ENCODE data around the gene PPP2R5D.
A peak's percentile ranks its signal among the peaks of the same experiment; 100 is the strongest.

PPP2R5D gene

GRCh38 chr6:42967228-42967627, 17.1 kb upstream of the PPP2R5D start:
- Histone ChIP-seq H3K23ac (ENCODE audit: low read length) (no peak overlapping the region), H3K4me3 (ENCODE audit: low read length) (no peak overlapping the region), H2BK120ac (ENCODE audit: low read depth, low read length) (no peak overlapping the region), H4K8ac (ENCODE audit: low read depth, low read length) (no peak overlapping the region), H2BK15ac (replicated peaks; ENCODE audit: low read depth) (no peak overlapping the region), H3K9ac (ENCODE audit: low read length) (no peak overlapping the region), H3K56ac (ENCODE audit: low read length) (no peak overlapping the region), H2AK5ac (ENCODE audit: low read length) (no peak overlapping the region), H3K18ac (ENCODE audit: low read length) (no peak overlapping the region), H3K79me2 (ENCODE audit: control insufficient read depth, insufficient read depth, low read length) (no peaks in the 10 kb centered on the region), H3K4me1 (ENCODE audit: control insufficient read depth, low read depth, low read length) (peaks cover 2% of the 10 kb centered on the region), H3K27ac (ENCODE audit: low read depth, low read length) (no peak overlapping the region), H4K5ac (ENCODE audit: low read length) (no peak overlapping the region), H3K27me3 (ENCODE audit: insufficient read depth, low read length, poor library complexity) (no peaks in the 10 kb centered on the region), H3K79me1 (ENCODE audit: low read length) (no peaks in the 10 kb centered on the region), H2BK5ac (ENCODE audit: low read length) (no peak overlapping the region), H3K36me3 (ENCODE audit: control insufficient read depth, insufficient read depth, low read length) (no peaks in the 10 kb centered on the region), H3K4ac (ENCODE audit: low read depth, low read length) (no peak overlapping the region), H3K4me2 (ENCODE audit: low read length) (no peak overlapping the region)
- WGBS (ENCODE audit: extremely low coverage, insufficient coverage, low lambda C conversion rate), result no CpG with 5 or more reads among the region's 11 CpGs
- DNase-seq, result no peak

DNA sequence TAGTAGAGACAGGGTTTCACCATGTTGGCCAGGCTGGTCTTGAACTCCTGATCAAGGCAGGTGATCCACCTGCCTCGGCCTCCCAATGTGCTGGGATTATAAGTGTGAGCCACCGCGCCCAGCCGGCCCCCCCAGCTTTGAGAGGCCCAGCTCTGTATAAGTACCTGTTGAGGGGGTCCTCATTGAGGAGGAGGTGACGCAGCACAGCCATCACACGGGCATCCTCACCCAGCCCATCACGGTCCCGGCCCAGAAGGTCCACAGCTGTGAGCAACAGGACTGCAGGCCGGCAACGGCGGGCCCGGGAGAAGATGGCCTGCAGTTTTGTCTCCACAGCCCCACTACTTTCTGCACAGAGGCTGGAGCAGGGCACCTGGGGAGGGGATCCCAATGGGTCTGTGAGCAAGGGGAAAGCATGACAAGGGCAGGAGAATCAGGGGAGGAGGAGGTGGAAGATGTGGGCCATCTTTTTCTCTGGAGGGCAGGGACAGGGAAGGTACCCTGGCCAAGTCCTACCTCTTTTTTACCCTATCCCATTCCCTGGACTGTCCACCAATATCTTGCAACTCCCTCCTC, 16.2 kb upstream of the PPP2R5D start:
- H2BK120ac ChIP-seq (ENCODE audit: low read depth, low read length), result no peak overlapping the region
- no peaks in the 10 kb centered on the region for H3K27me3 ChIP-seq (ENCODE audit: insufficient read depth, low read length, poor library complexity)
- no peak overlapping the region for H3K4me2 ChIP-seq (ENCODE audit: low read length)
- H4K8ac ChIP-seq (ENCODE audit: low read depth, low read length), result no peak overlapping the region
- no peaks in the 10 kb centered on the region for H3K36me3 ChIP-seq (ENCODE audit: control insufficient read depth, insufficient read depth, low read length)
- no peak overlapping the region for H3K4ac ChIP-seq (ENCODE audit: low read depth, low read length)
- H3K18ac ChIP-seq (ENCODE audit: low read length), result no peak overlapping the region
- H3K79me1 ChIP-seq (ENCODE audit: low read length), result no peaks in the 10 kb centered on the region
- H3K4me1 ChIP-seq (ENCODE audit: control insufficient read depth, low read depth, low read length), result peaks cover 2% of the 10 kb centered on the region
- H4K5ac ChIP-seq (ENCODE audit: low read length), result no peak overlapping the region
- H3K27ac ChIP-seq (ENCODE audit: low read depth, low read length), result no peak overlapping the region
- no CpG with 5 or more reads among the region's 12 CpGs for WGBS (ENCODE audit: extremely low coverage, insufficient coverage, low lambda C conversion rate)
- H3K9ac ChIP-seq (ENCODE audit: low read length), result no peak overlapping the region
- H3K4me3 ChIP-seq (ENCODE audit: low read length), result no peak overlapping the region
- H3K23ac ChIP-seq (ENCODE audit: low read length), result no peak overlapping the region
- no peak overlapping the region for H2AK5ac ChIP-seq (ENCODE audit: low read length)
- no peak for DNase-seq
- H2BK5ac ChIP-seq (ENCODE audit: low read length), result no peak overlapping the region
- H3K79me2 ChIP-seq (ENCODE audit: control insufficient read depth, insufficient read depth, low read length), result no peaks in the 10 kb centered on the region
- no peak overlapping the region for H2BK15ac ChIP-seq (replicated peaks; ENCODE audit: low read depth)
- H3K56ac ChIP-seq (ENCODE audit: low read length), result no peak overlapping the region

DNA sequence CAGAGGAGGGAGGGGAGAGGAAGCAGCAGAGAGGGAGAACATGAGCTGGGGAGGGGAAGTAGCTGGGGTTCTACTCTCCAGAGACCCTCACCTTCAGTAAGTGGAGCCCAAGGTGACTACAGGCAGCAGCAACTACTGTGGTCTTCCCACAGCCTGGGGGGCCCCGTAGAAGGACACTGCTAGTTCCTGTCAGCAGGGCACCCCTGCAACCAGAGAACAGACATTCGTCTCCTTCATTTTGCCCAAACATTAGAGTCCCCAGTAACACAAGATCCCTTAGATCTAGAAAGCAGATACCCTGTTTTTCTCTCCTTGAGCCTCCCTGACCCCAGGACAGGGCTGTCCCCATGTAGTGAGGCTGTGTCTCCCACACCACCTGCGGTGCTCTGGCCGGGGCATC, 15.6 kb upstream of the PPP2R5D start:
- no peak overlapping the region for H3K18ac ChIP-seq (ENCODE audit: low read length)
- H4K8ac ChIP-seq (ENCODE audit: low read depth, low read length), result no peak overlapping the region
- H4K5ac ChIP-seq (ENCODE audit: low read length), result no peak overlapping the region
- H2BK120ac ChIP-seq (ENCODE audit: low read depth, low read length), result no peak overlapping the region
- H3K79me2 ChIP-seq (ENCODE audit: control insufficient read depth, insufficient read depth, low read length), result no peaks in the 10 kb centered on the region
- no peak overlapping the region for H3K9ac ChIP-seq (ENCODE audit: low read length)
- no peak overlapping the region for H3K4me3 ChIP-seq (ENCODE audit: low read length)
- no peak overlapping the region for H2BK15ac ChIP-seq (replicated peaks; ENCODE audit: low read depth)
- no peak overlapping the region for H3K23ac ChIP-seq (ENCODE audit: low read length)
- H3K4me1 ChIP-seq (ENCODE audit: control insufficient read depth, low read depth, low read length), result peaks cover 2% of the 10 kb centered on the region
- H3K4me2 ChIP-seq (ENCODE audit: low read length), result no peak overlapping the region
- H3K27me3 ChIP-seq (ENCODE audit: insufficient read depth, low read length, poor library complexity), result no peaks in the 10 kb centered on the region
- no peak overlapping the region for H3K27ac ChIP-seq (ENCODE audit: low read depth, low read length)
- H2BK5ac ChIP-seq (ENCODE audit: low read length), result no peak overlapping the region
- no peaks in the 10 kb centered on the region for H3K79me1 ChIP-seq (ENCODE audit: low read length)
- H3K4ac ChIP-seq (ENCODE audit: low read depth, low read length), result no peak overlapping the region
- no peak for DNase-seq
- H2AK5ac ChIP-seq (ENCODE audit: low read length), result no peak overlapping the region
- no peak overlapping the region for H3K56ac ChIP-seq (ENCODE audit: low read length)
- H3K36me3 ChIP-seq (ENCODE audit: control insufficient read depth, insufficient read depth, low read length), result no peaks in the 10 kb centered on the region
- no CpG with 5 or more reads among the region's 4 CpGs for WGBS (ENCODE audit: extremely low coverage, insufficient coverage, low lambda C conversion rate)

GRCh38 chr6:42969431-42969830, 14.9 kb upstream of the PPP2R5D start:
- peaks cover 2% of the 10 kb centered on the region for H3K4me1 ChIP-seq (ENCODE audit: control insufficient read depth, low read depth, low read length)
- H4K5ac ChIP-seq (ENCODE audit: low read length), result no peak overlapping the region
- H2BK120ac ChIP-seq (ENCODE audit: low read depth, low read length), result no peak overlapping the region
- H3K4me3 ChIP-seq (ENCODE audit: low read length), result no peak overlapping the region
- H3K56ac ChIP-seq (ENCODE audit: low read length), result no peak overlapping the region
- no CpG with 5 or more reads among the region's 2 CpGs for WGBS (ENCODE audit: extremely low coverage, insufficient coverage, low lambda C conversion rate)
- no peaks in the 10 kb centered on the region for H3K79me1 ChIP-seq (ENCODE audit: low read length)
- no peaks in the 10 kb centered on the region for H3K79me2 ChIP-seq (ENCODE audit: control insufficient read depth, insufficient read depth, low read length)
- H3K27ac ChIP-seq (ENCODE audit: low read depth, low read length), result no peak overlapping the region
- H3K23ac ChIP-seq (ENCODE audit: low read length), result no peak overlapping the region
- H4K8ac ChIP-seq (ENCODE audit: low read depth, low read length), result no peak overlapping the region
- H3K18ac ChIP-seq (ENCODE audit: low read length), result no peak overlapping the region
- H2AK5ac ChIP-seq (ENCODE audit: low read length), result no peak overlapping the region
- no peaks in the 10 kb centered on the region for H3K27me3 ChIP-seq (ENCODE audit: insufficient read depth, low read length, poor library complexity)
- H3K4ac ChIP-seq (ENCODE audit: low read depth, low read length), result no peak overlapping the region
- no peak overlapping the region for H3K9ac ChIP-seq (ENCODE audit: low read length)
- H3K36me3 ChIP-seq (ENCODE audit: control insufficient read depth, insufficient read depth, low read length), result no peaks in the 10 kb centered on the region
- H2BK15ac ChIP-seq (replicated peaks; ENCODE audit: low read depth), result no peak overlapping the region
- H3K4me2 ChIP-seq (ENCODE audit: low read length), result no peak overlapping the region
- DNase-seq, result peak; percentile 48
- H2BK5ac ChIP-seq (ENCODE audit: low read length), result no peak overlapping the region

DNA sequence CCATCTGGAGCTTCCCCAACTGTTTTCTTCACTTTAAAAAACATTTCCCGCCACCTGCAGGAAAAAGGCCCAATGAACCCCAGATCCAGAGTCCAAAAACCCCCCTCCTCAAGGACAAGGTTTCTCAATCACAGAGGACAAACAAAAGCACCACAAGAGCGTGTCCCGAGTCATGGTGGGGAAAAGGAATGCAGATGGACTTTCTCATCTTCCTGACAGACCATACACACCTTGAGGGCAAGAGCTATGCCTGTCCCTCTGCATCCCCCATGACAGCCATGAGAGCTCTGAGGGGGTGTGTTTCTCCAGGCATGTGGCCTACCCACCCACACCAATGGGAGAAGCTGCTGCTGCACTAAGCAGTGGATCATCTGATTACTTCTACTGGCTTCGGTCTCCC, 14.4 kb upstream of the PPP2R5D start:
- Histone ChIP-seq H3K56ac (ENCODE audit: low read length) (no peak overlapping the region), H3K9ac (ENCODE audit: low read length) (no peak overlapping the region), H3K36me3 (ENCODE audit: control insufficient read depth, insufficient read depth, low read length) (no peaks in the 10 kb centered on the region), H3K27ac (ENCODE audit: low read depth, low read length) (no peak overlapping the region), H2BK120ac (ENCODE audit: low read depth, low read length) (no peak overlapping the region), H4K8ac (ENCODE audit: low read depth, low read length) (no peak overlapping the region), H3K79me1 (ENCODE audit: low read length) (no peaks in the 10 kb centered on the region), H3K4me1 (ENCODE audit: control insufficient read depth, low read depth, low read length) (peaks cover 2% of the 10 kb centered on the region), H4K5ac (ENCODE audit: low read length) (no peak overlapping the region), H2BK15ac (replicated peaks; ENCODE audit: low read depth) (no peak overlapping the region), H3K4me3 (ENCODE audit: low read length) (no peak overlapping the region), H3K4me2 (ENCODE audit: low read length) (no peak overlapping the region), H3K4ac (ENCODE audit: low read depth, low read length) (no peak overlapping the region), H3K23ac (ENCODE audit: low read length) (no peak overlapping the region), H3K18ac (ENCODE audit: low read length) (no peak overlapping the region), H3K79me2 (ENCODE audit: control insufficient read depth, insufficient read depth, low read length) (no peaks in the 10 kb centered on the region), H2AK5ac (ENCODE audit: low read length) (no peak overlapping the region), H2BK5ac (ENCODE audit: low read length) (no peak overlapping the region), H3K27me3 (ENCODE audit: insufficient read depth, low read length, poor library complexity) (no peaks in the 10 kb centered on the region)
- DNase-seq, result no peak
- no CpG with 5 or more reads among the region's 4 CpGs for WGBS (ENCODE audit: extremely low coverage, insufficient coverage, low lambda C conversion rate)

- peak; percentile 81 for DNase-seq
- no CpG with 5 or more reads among the region's 4 CpGs for WGBS (ENCODE audit: extremely low coverage, insufficient coverage, low lambda C conversion rate)
- H3K56ac ChIP-seq (ENCODE audit: low read length), result peak overlapping the region; percentile 9
These were observed 13.3 kb upstream of the PPP2R5D start for GRCh38 chr6:42970871-42971612.

More at GRCh38 chr6:42970871-42971612, 13.3 kb upstream of the PPP2R5D start:
- H3K27ac ChIP-seq (ENCODE audit: low read depth, low read length), result no peak overlapping the region
- H2BK15ac ChIP-seq (replicated peaks; ENCODE audit: low read depth), result no peak overlapping the region
- H3K4me3 ChIP-seq (ENCODE audit: low read length), result no peak overlapping the region
- no peak overlapping the region for H3K4ac ChIP-seq (ENCODE audit: low read depth, low read length)
- no peaks in the 10 kb centered on the region for H3K36me3 ChIP-seq (ENCODE audit: control insufficient read depth, insufficient read depth, low read length)
- H4K5ac ChIP-seq (ENCODE audit: low read length), result no peak overlapping the region
- H3K4me2 ChIP-seq (ENCODE audit: low read length), result no peak overlapping the region
- H4K8ac ChIP-seq (ENCODE audit: low read depth, low read length), result no peak overlapping the region
- H3K9ac ChIP-seq (ENCODE audit: low read length), result no peak overlapping the region
- H3K27me3 ChIP-seq (ENCODE audit: insufficient read depth, low read length, poor library complexity), result no peaks in the 10 kb centered on the region
- H2AK5ac ChIP-seq (ENCODE audit: low read length), result no peak overlapping the region
- no peak overlapping the region for H2BK5ac ChIP-seq (ENCODE audit: low read length)
- H3K4me1 ChIP-seq (ENCODE audit: control insufficient read depth, low read depth, low read length), result peaks cover 2% of the 10 kb centered on the region
- H3K79me2 ChIP-seq (ENCODE audit: control insufficient read depth, insufficient read depth, low read length), result no peaks in the 10 kb centered on the region
- H2BK120ac ChIP-seq (ENCODE audit: low read depth, low read length), result no peak overlapping the region
- H3K23ac ChIP-seq (ENCODE audit: low read length), result no peak overlapping the region
- H3K18ac ChIP-seq (ENCODE audit: low read length), result no peak overlapping the region
- H3K79me1 ChIP-seq (ENCODE audit: low read length), result no peaks in the 10 kb centered on the region
